Endothelial cell of umbilical vein (primary cell): ENCODE results near the gene ANKS1B. TPM values are rescaled to one million over a fixed set of nuclear protein-coding genes. Genes with fewer than 3 reads are reported as not detected.

Experiments
- BruUV-seq: library from RNA; stranded (reverse); fragments of 400-500 nt; replicated peaks from 2 replicates; lab custom pipeline; 2021; lab: Mats Ljungman, UMichigan
- CTCF ChIA-PET: fragments of 300-600, 350-600 bp; sonication (Branson Sonifier 250); formaldehyde crosslinking; loops from one replicate; lab custom pipeline; 2021; ENCODE audit warnings: antibody characterized with exemption, inconsistent platforms; lab: Charles Lee
- POLR2A ChIA-PET: fragments of 300-600, 350-600 bp; sonication (Branson Sonifier 250); formaldehyde crosslinking; loops from one replicate; lab custom pipeline; 2021; ENCODE audit warnings: antibody characterized with exemption, inconsistent platforms; lab: Charles Lee
- DNase-seq: peaks from one replicate; pipeline ENCODE4 v3.0.0-alpha.2; 2011; ENCODE audit warnings: low read depth, low spot score
- FAIRE-seq: peaks from 2 replicates; lab custom pipeline; 2011; peaks lifted over from hg19 to GRCh38; lab: Jason Lieb, UNC
- H2AFZ ChIP-seq: 2 replicates; pipeline ENCODE4 v1.6.0; 2012; ENCODE audit warnings: low read depth, low read length, control low read depth, inconsistent platforms
- H3K27ac ChIP-seq: 2 replicates; pipeline ENCODE4 v1.5.1; 2011; ENCODE audit warnings: low read depth, mild to moderate bottlenecking, control low read depth, low read length, moderate library complexity; ENCODE audit not compliant: insufficient read depth
- H3K27me3 ChIP-seq, 2 experiments: 2 replicates each; pipeline versions ENCODE4 v1.6.0 to v1.6.1; 2011; ENCODE audit warnings: low read length in 2 of 2, mixed read lengths in 1 of 2; ENCODE audit not compliant: control insufficient read depth in 2 of 2, insufficient read depth in 2 of 2
- H3K36me3 ChIP-seq, 2 experiments: 2 replicates in 1 of 2; 3 replicates in 1 of 2; pipeline ENCODE4 v1.5.1; 2011; ENCODE audit warnings: low read length in 2 of 2, mild to moderate bottlenecking in 1 of 2, moderate library complexity in 1 of 2; ENCODE audit not compliant: control insufficient read depth in 2 of 2, insufficient read depth in 2 of 2; ENCODE audit errors: extremely low read depth in 1 of 2
- H3K4me1 ChIP-seq: 3 replicates; pipeline ENCODE4 v1.5.1; 2011; ENCODE audit warnings: mild to moderate bottlenecking, low read length; ENCODE audit not compliant: control insufficient read depth, insufficient read depth; ENCODE audit errors: extremely low read depth
- H3K4me2 ChIP-seq: 2 replicates; pipeline ENCODE4 v1.6.1; 2011; ENCODE audit warnings: low read length, control low read depth, mixed read lengths; ENCODE audit not compliant: insufficient read depth
- H3K4me3 ChIP-seq, 3 experiments: fragments of 200-600 bp in 1 of 3; sonication (generic), shearing (Covaris generic) in 1 of 3; replicated peaks in 1 of 3; 2 replicates each; pipeline ENCODE4 v1.5.1; 2011 to 2016; ENCODE audit warnings: control low read depth in 3 of 3, low read length in 3 of 3, mild to moderate bottlenecking in 2 of 3, inconsistent platforms in 1 of 3, low read depth in 1 of 3, moderate library complexity in 1 of 3; ENCODE audit not compliant: insufficient read depth in 1 of 3
- H3K79me2 ChIP-seq: 2 replicates; pipeline ENCODE4 v1.6.0; 2012; ENCODE audit warnings: low read length, inconsistent platforms; ENCODE audit not compliant: control insufficient read depth, insufficient read depth
- H3K9ac ChIP-seq: replicated peaks from 2 replicates; pipeline ENCODE3; 2011; ENCODE audit warnings: low read length, control low read depth; ENCODE audit not compliant: insufficient read depth; ENCODE audit errors: extremely low read depth
- H3K9me1 ChIP-seq: replicated peaks from 3 replicates; pipeline ENCODE4 v1.6.0; 2011; ENCODE audit warnings: mild to moderate bottlenecking, low read length; ENCODE audit not compliant: control insufficient read depth, insufficient read depth; ENCODE audit errors: extremely low read depth
- H3K9me3 ChIP-seq: replicated peaks from 2 replicates; pipeline ENCODE4 v1.5.1; 2012; ENCODE audit warnings: low read length, inconsistent platforms; ENCODE audit not compliant: control insufficient read depth, insufficient read depth
- H4K20me1 ChIP-seq: replicated peaks from 2 replicates; pipeline ENCODE3; 2011; ENCODE audit warnings: mild to moderate bottlenecking, low read length; ENCODE audit not compliant: control insufficient read depth, insufficient read depth; ENCODE audit errors: extremely low read depth
- EZH2 ChIP-seq: IDR thresholded peaks from 2 replicates; pipeline ENCODE4 v1.6.1; 2012; ENCODE audit warnings: borderline replicate concordance, low read depth, mild to moderate bottlenecking, moderate library complexity, low read length, inconsistent platforms; ENCODE audit not compliant: severe bottlenecking
- FOS ChIP-seq: IDR thresholded peaks from 2 replicates; pipeline ENCODE4 v1.6.1; 2011; ENCODE audit warnings: mild to moderate bottlenecking, low read length, moderate library complexity, borderline replicate concordance; ENCODE audit not compliant: insufficient read depth
- GATA2 ChIP-seq: IDR thresholded peaks from 2 replicates; pipeline ENCODE4 v1.7.0; 2011; ENCODE audit warnings: low read depth, mild to moderate bottlenecking, moderate library complexity, mixed read lengths, low read length; ENCODE audit not compliant: insufficient read length, insufficient read depth
- JUN ChIP-seq: IDR thresholded peaks from 2 replicates; pipeline ENCODE4 v1.6.1; 2011; ENCODE audit warnings: borderline replicate concordance, low read depth; ENCODE audit not compliant: insufficient read length, insufficient read depth
- MYC ChIP-seq: IDR thresholded peaks from one replicate; pipeline ENCODE4 v1.6.1; 2011; ENCODE audit warnings: mild to moderate bottlenecking, low read depth, low read length
- POLR2A ChIP-seq: IDR thresholded peaks from 2 replicates; pipeline ENCODE4 v1.6.1; 2012; ENCODE audit warnings: low read depth, mild to moderate bottlenecking, control low read depth, low read length
- POLR2AphosphoS5 ChIP-seq: IDR thresholded peaks from 2 replicates; pipeline ENCODE4 v1.6.1; 2012; ENCODE audit warnings: low read depth, mild to moderate bottlenecking, control low read depth, low read length, moderate library complexity; ENCODE audit not compliant: insufficient read depth
- dilution Hi-C: fragments of 300-500 bp; cut with MboI; formaldehyde crosslinking; loops from one replicate; pipeline ENCODE4 v1.15.0; 2019; ENCODE audit warnings: low sequenced_read_pairs; ENCODE audit not compliant: extremely low pct_ligation_motif_present
- intact Hi-C: fragments of 100-400 bp; cut with micrococcal nuclease; formaldehyde crosslinking; loops from one replicate; pipeline ENCODE4 v1.10.0; 2022
- polyA plus RNA-seq, 4 experiments: library from polyadenylated mRNA; depleted of rRNA in 3 of 4; stranded (reverse) in 3 of 4; unstranded in 1 of 4; fragments of >200 nt; gene quantifications; 2 replicates each; pipeline versions ENCODE4 v1.2.1 to v1.2.3, GENCODE V29; 2011 to 2012; ENCODE audit warnings: missing spikeins in 1 of 4
- total RNA-seq: library from RNA; stranded (reverse); gene quantifications from 2 replicates; pipeline ENCODE4 v1.2.3, GENCODE V29; 2021
- TF ChIP-seq, protein P1 (sequence below), 2 donors: IDR thresholded peaks; 1 replicate in 1 of 2; 2 replicates in 1 of 2; pipeline ENCODE4 v1.5.1; 2011; ENCODE audit warnings: low read length in 2 of 2, mild to moderate bottlenecking in 2 of 2, moderate library complexity in 2 of 2, control low read depth in 1 of 2, inconsistent platforms in 1 of 2, low read depth in 1 of 2; ENCODE audit not compliant: insufficient read depth in 1 of 2; ENCODE audit errors: extremely low read depth in 1 of 2
- TF ChIP-seq, protein P2 (sequence below): IDR thresholded peaks from 2 replicates; pipeline ENCODE4 v1.6.1; 2011; ENCODE audit not compliant: insufficient read depth, insufficient read length

ANKS1B gene
- total and polyA plus RNA-seq, 2 donors (not counting 3 experiments of a cell fraction or from before 2014, with no cell fraction given) = 0.15 to 0.38 TPM

DNA sequence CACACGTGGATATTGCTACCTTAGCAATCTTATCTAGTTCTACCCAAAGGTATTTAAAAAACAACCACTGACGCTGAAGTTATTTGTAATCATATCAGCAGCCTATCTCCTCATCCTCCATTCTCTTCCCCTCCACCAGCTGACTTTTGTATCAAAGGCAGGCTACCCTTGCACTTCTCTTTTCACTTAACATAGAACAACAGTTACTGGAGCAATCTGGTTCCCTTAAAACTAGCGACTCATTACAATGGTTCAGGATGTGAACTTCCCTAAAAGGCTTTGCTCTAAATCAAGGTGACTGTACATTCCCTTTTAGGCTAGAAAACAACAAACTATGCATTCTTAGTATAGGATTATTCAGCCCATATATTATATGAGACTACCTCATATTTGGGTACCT lies 935.0 kb downstream of the ANKS1B start:
- H3K4me2 ChIP-seq = no peak overlapping the region
- DNase-seq = no peak
- no peak overlapping the region for H3K9ac ChIP-seq
- CTCF ChIA-PET = no interaction called here
- H3K4me3 ChIP-seq = no peak overlapping the region
- no peaks in the 10 kb centered on the region for H3K79me2 ChIP-seq
- no peaks in the 10 kb centered on the region for H4K20me1 ChIP-seq
- FAIRE-seq = no peak
- dilution Hi-C loops (no loop called here), intact Hi-C loops (no loop called here)
- no peaks in the 10 kb centered on the region for H3K9me3 ChIP-seq
- no peaks in the 10 kb centered on the region for H3K9me1 ChIP-seq
- H3K4me1 ChIP-seq = no peaks in the 10 kb centered on the region
- H3K27ac ChIP-seq = no peak overlapping the region
- TF ChIP-seq POLR2AphosphoS5 = no peak
- TF ChIP-seq, protein P1, sequence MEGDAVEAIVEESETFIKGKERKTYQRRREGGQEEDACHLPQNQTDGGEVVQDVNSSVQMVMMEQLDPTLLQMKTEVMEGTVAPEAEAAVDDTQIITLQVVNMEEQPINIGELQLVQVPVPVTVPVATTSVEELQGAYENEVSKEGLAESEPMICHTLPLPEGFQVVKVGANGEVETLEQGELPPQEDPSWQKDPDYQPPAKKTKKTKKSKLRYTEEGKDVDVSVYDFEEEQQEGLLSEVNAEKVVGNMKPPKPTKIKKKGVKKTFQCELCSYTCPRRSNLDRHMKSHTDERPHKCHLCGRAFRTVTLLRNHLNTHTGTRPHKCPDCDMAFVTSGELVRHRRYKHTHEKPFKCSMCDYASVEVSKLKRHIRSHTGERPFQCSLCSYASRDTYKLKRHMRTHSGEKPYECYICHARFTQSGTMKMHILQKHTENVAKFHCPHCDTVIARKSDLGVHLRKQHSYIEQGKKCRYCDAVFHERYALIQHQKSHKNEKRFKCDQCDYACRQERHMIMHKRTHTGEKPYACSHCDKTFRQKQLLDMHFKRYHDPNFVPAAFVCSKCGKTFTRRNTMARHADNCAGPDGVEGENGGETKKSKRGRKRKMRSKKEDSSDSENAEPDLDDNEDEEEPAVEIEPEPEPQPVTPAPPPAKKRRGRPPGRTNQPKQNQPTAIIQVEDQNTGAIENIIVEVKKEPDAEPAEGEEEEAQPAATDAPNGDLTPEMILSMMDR (IDR thresholded peaks at IDR 0.05; ENCODE audit: extremely low read depth in 1 of 2, insufficient read depth in 1 of 2, low read depth in 1 of 2, low read length in 2 of 2) = no peak
- no peak for TF ChIP-seq FOS
- no peak for TF ChIP-seq MYC
- no peak for TF ChIP-seq GATA2
- no peak for TF ChIP-seq EZH2
- TF ChIP-seq, protein P2, sequence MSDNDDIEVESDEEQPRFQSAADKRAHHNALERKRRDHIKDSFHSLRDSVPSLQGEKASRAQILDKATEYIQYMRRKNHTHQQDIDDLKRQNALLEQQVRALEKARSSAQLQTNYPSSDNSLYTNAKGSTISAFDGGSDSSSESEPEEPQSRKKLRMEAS = no peak
- no peak for TF ChIP-seq JUN
- TF ChIP-seq POLR2A = no peak
- POLR2A ChIA-PET = no interaction called here
- H2AFZ ChIP-seq = no peak overlapping the region
- H3K27me3 ChIP-seq = no peaks in the 10 kb centered on the region
- no peaks in the 10 kb centered on the region for H3K36me3 ChIP-seq
- BruUV-seq = no TSS peak
